Tibial nerve (tissue), 4 donors: ENCODE data around the gene EPS8L3. TPM values are rescaled to one million over a fixed set of nuclear protein-coding genes. Genes with fewer than 3 reads are reported as not detected.
"Not testable (repeated sequence)": the region's sequence is repeated elsewhere in the genome, so short reads cannot be mapped to it uniquely, and the experiment has no call there.

ENCODE experiments used
- DNase-seq, 2 donors: peaks; one replicate each; pipeline ENCODE4 v3.0.0-alpha.2; 2019; ENCODE audit warnings: low spot score in 2 of 2
- H3K27ac ChIP-seq, 4 donors: fragments of 200-600 bp; sonication (generic) in 3 of 4; one replicate each; pipeline ENCODE4 v1.5.1; 2017 to 2019; ENCODE audit warnings: mild to moderate bottlenecking in 1 of 4
- H3K27me3 ChIP-seq, 2 donors: fragments of 200-600 bp; sonication (generic) in 1 of 2; one replicate each; pipeline versions ENCODE4 v1.5.1 to v1.6.0; 2017 to 2019
- H3K36me3 ChIP-seq, 3 donors: fragments of 200-600 bp; sonication (generic); one replicate each; pipeline ENCODE4 v1.5.1; 2018 to 2019
- H3K4me1 ChIP-seq, 4 donors: fragments of 200-600 bp; sonication (generic) in 3 of 4; one replicate each; pipeline ENCODE4 v1.5.1; 2017 to 2019
- H3K4me3 ChIP-seq, 4 donors: fragments of 200-600 bp; sonication (generic) in 3 of 4; one replicate each; pipeline ENCODE4 v1.5.1; 2017 to 2019; ENCODE audit warnings: mild to moderate bottlenecking in 1 of 4, moderate library complexity in 1 of 4
- H3K9me3 ChIP-seq, 4 donors: fragments of 200-600 bp; sonication (generic) in 3 of 4; one replicate each; pipeline ENCODE4 v1.5.1; 2017 to 2019
- EP300 ChIP-seq, 2 donors: sonication (generic); formaldehyde crosslinking; IDR thresholded peaks; one replicate each; pipeline ENCODE4 v1.6.1; 2017; ENCODE audit warnings: antibody characterized with exemption in 2 of 2, mild to moderate bottlenecking in 1 of 2
- POLR2A ChIP-seq, 2 donors: fragments of 450-650 bp; IDR thresholded peaks; one replicate each; pipeline ENCODE4 v1.6.1; 2017; ENCODE audit warnings: antibody characterized with exemption in 2 of 2, mild to moderate bottlenecking in 2 of 2, moderate library complexity in 2 of 2
- WGBS, 2 donors: methylation state at CpG; one replicate each; pipeline ENCODE4 v1.1.5; 2018; 5-methylcytosine and 5-hydroxymethylcytosine counted together
- total RNA-seq, 4 donors: library from RNA; depleted of rRNA; stranded (reverse); fragments of >200 nt; gene quantifications; one replicate each; pipeline ENCODE4 v1.1.0, GENCODE V29; 2016
- TF ChIP-seq, protein P1 (sequence below), 5 experiments: fragments of 200-600 bp in 3 of 5; fragments of 450-650 bp in 2 of 5; sonication (generic) in 3 of 5; IDR thresholded peaks; one replicate each; pipeline ENCODE4 v1.5.1; 2016 to 2019; ENCODE audit warnings: antibody characterized with exemption in 5 of 5, mild to moderate bottlenecking in 3 of 5, moderate library complexity in 2 of 5

Gene EPS8L3
- total RNA-seq, 4 donors from 2014 or later, result not detected

DNA sequence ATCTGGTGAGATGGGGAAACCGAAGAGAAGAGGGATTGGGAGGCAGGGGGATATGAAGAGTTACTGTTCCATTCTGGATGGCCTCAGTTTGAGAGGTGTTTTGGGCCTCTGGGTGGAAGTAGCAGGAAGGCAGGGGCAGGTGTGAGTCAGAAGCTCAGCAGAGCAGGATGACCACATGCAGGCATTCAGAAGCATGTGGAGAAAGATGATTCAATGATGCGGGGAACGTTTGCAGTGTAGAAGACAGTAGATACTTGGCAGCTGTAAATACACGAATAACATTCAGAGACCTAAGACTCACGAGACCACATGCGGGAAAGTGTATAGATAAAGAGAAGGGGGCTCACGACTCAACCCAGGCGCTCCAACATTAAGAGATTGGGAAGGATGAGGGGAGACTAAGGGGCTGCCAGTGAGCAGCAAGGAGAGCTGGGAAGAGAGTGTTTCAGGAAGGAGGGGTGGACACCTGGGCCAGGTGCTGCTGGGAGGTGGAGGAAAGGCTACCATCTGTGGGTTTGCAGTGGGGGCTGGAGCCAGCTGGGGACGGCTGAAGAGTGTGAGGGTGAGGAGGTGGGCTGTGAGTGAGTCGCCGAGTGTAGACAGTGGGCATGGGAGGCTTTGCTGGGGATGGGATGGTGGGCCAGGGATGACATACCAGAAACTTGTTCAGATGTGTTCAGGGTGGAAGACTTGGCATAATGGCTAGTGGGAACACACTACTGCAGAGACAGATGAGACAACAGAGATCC is 5.8 kb upstream of the EPS8L3 start:
- DNase-seq, result peak in 1 of 2 donors; percentile 3
- Histone ChIP-seq H3K4me3 (no peak overlapping the region), H3K9me3 (no peaks in the 10 kb centered on the region), H3K36me3 (no peaks in the 10 kb centered on the region), H3K27ac (no peak overlapping the region), H3K27me3 (no peaks in the 10 kb centered on the region), H3K4me1 (peaks cover 0 to 13% (median 2%) of the 10 kb centered on the region in 4 donors)
- WGBS, 2 donors, result 87 to 90% methylated on average over 11 of the region's 11 CpGs
- TF ChIP-seq, protein P1, sequence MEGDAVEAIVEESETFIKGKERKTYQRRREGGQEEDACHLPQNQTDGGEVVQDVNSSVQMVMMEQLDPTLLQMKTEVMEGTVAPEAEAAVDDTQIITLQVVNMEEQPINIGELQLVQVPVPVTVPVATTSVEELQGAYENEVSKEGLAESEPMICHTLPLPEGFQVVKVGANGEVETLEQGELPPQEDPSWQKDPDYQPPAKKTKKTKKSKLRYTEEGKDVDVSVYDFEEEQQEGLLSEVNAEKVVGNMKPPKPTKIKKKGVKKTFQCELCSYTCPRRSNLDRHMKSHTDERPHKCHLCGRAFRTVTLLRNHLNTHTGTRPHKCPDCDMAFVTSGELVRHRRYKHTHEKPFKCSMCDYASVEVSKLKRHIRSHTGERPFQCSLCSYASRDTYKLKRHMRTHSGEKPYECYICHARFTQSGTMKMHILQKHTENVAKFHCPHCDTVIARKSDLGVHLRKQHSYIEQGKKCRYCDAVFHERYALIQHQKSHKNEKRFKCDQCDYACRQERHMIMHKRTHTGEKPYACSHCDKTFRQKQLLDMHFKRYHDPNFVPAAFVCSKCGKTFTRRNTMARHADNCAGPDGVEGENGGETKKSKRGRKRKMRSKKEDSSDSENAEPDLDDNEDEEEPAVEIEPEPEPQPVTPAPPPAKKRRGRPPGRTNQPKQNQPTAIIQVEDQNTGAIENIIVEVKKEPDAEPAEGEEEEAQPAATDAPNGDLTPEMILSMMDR (IDR thresholded peaks at IDR 0.05), result no peak
- no peak for TF ChIP-seq POLR2A (IDR thresholded peaks at IDR 0.05)
- no peak for TF ChIP-seq EP300 (IDR thresholded peaks at IDR 0.05)

DNA sequence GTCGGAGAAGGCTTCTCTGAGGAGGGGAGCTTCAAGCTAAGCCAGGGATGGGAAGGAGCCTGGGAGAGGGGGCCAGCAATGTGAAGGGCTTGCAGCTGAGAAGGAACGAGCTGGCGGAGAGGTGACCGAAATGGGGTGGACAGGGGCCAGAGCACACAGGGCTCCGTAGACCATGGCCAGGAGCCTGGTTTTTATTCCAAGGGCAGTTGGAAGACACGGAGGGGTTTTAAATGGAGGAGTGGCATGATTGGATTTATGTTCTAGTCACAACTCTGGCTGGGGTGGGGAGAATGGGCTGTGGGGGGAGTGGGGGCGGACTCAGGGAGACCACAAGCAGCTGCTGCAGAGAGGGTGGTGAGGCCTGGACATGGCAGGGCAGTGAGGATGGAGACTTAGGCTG is 5.1 kb upstream of the EPS8L3 start:
- no peaks in the 10 kb centered on the region for H3K36me3 ChIP-seq
- no peak overlapping the region for H3K27ac ChIP-seq
- peaks cover 0 to 11% (median 2%) of the 10 kb centered on the region in 4 donors for H3K4me1 ChIP-seq
- no peaks in the 10 kb centered on the region for H3K27me3 ChIP-seq
- no peak overlapping the region for H3K4me3 ChIP-seq
- WGBS, 2 donors, result 84 to 90% methylated on average over 7 of the region's 7 CpGs
- DNase-seq, result no peak
- no peaks in the 10 kb centered on the region for H3K9me3 ChIP-seq
- TF ChIP-seq POLR2A (IDR thresholded peaks at IDR 0.05) (no peak), EP300 (IDR thresholded peaks at IDR 0.05) (no peak)
- TF ChIP-seq, protein P1 (IDR thresholded peaks at IDR 0.05), result no peak

DNA sequence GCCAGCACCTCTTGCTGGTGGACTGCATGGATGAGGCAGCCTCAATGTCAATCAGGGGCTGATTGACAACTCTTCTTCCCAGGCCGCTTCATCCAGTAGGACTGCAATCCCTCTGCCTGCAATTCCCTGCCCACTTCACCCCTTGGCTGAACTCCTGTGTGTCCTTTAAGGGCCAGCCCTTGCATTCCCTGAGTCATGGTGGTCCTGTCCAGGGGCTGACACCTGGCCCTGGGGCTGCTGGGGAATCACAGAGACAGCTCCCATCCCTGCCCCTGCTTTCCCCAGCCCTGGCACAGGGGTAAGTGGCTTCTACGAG is 4.6 kb upstream of the EPS8L3 start:
- peaks cover 0 to 11% (median under 1%) of the 10 kb centered on the region in 4 donors for H3K4me1 ChIP-seq
- no peaks in the 10 kb centered on the region for H3K36me3 ChIP-seq
- H3K27ac ChIP-seq, result no peak overlapping the region
- WGBS, 2 donors, result 75 to 86% methylated on average over 2 of the region's 2 CpGs
- no peak for DNase-seq
- TF ChIP-seq, protein P1 (IDR thresholded peaks at IDR 0.05), result no peak
- TF ChIP-seq EP300 (IDR thresholded peaks at IDR 0.05) (no peak), POLR2A (IDR thresholded peaks at IDR 0.05) (no peak)
- no peaks in the 10 kb centered on the region for H3K27me3 ChIP-seq
- H3K9me3 ChIP-seq, result no peaks in the 10 kb centered on the region
- no peak overlapping the region for H3K4me3 ChIP-seq

DNA sequence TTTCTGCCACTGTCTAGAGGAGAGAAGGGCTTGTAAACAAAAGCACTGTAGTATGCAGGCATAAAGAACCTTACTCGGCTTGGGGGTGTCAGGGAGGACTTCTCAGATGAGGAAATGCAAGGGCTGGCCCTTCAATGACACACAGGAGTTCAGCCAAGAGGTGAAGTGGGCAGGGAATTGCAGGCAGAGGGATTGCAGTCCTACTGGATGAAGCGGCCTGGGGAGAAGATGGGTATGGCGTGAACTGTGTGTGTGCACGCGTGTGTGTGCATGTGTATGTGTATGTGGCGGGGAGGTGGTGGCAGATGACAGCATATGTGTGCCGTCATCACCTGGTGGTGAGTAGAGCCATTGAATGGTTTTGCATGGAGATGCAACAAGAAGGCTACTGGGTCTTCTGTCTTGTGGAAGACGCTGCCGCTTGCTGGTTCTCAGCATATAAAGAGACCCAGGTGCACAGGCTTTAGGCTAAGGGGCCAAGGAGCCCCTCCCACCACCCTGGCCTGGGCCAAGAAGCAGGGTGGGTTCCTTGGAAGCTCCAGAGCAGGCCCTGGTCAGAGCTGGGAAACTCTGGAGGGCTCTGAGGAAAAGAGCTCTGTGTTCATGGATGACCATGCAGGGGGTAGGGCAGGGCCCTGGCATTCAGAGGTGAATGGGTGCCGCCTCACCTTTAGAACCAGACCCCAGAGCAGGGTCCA is 4.1 kb upstream of the EPS8L3 start:
- peak in 1 of 2 donors; percentile 6 for DNase-seq
- Histone ChIP-seq H3K4me3 (no peak overlapping the region), H3K9me3 (no peaks in the 10 kb centered on the region), H3K27me3 (no peaks in the 10 kb centered on the region), H3K4me1 (peaks cover 0 to 13% (median 0%) of the 10 kb centered on the region in 4 donors), H3K36me3 (no peaks in the 10 kb centered on the region), H3K27ac (no peak overlapping the region)
- WGBS, 2 donors, result 92% methylated on average over 10 of the region's 10 CpGs
- TF ChIP-seq POLR2A (IDR thresholded peaks at IDR 0.05), result no peak
- TF ChIP-seq EP300 (IDR thresholded peaks at IDR 0.05), result no peak
- TF ChIP-seq, protein P1 (IDR thresholded peaks at IDR 0.05), result no peak

DNA sequence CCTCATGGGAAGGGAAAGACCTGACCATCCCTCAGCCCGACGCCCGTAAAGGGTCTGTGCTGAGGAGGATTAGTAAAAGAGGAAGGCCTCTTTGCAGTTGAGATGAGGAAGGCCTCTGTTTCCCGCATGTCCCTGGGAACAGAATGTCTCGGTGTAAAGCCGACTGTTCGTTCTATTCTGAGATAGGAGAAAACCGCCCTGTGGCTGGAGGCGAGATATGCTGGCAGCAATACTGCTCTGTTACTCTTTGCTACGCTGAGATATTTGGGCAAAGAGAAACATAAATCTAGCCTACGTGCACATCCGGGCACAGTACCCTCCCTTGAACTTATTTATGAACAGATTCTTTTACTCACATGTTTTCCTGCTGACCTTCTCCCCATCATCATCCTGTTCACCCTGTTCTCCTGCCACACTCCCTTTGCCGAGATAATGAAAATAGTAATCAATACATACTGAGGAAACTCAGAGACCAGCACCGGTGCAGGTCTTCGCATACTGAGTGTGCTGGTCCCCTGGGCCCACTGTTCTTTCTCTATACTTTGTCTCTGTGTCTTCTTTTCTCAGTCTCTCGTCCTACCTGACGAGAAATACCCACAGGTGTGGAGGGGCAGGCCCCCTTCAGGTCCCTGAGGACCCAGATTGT is 3.4 kb upstream of the EPS8L3 start:
- not testable (repeated sequence) for H3K4me3 ChIP-seq, H3K27ac ChIP-seq, H3K9me3 ChIP-seq, H3K27me3 ChIP-seq, H3K36me3 ChIP-seq
- WGBS, 2 donors, result 61 to 71% methylated on average over 17 of the region's 17 CpGs
- DNase-seq, result peak in 1 of 2 donors; percentile 1
- peaks cover 0 to 13% (median 0%) of the 10 kb centered on the region in 4 donors for H3K4me1 ChIP-seq
